GM18951 (cell line): ENCODE data around the gene ZNF674.

ENCODE experiments used
- POLR2A ChIP-seq: IDR thresholded peaks from 4 replicates; pipeline ENCODE4 v1.6.1; 2011; ENCODE audit warnings: mild to moderate bottlenecking; ENCODE audit not compliant: insufficient read length, insufficient read depth; ENCODE audit errors: extremely low read depth
- in situ Hi-C: fragments of 300-500 bp; cut with MboI; formaldehyde crosslinking; loops from one replicate; pipeline ENCODE4 v1.12.0; 2022; ENCODE audit warnings: low sequenced_read_pairs, mixed read lengths, inconsistent platforms; ENCODE audit not compliant: unreplicated experiment

The ZNF674 gene

DNA sequence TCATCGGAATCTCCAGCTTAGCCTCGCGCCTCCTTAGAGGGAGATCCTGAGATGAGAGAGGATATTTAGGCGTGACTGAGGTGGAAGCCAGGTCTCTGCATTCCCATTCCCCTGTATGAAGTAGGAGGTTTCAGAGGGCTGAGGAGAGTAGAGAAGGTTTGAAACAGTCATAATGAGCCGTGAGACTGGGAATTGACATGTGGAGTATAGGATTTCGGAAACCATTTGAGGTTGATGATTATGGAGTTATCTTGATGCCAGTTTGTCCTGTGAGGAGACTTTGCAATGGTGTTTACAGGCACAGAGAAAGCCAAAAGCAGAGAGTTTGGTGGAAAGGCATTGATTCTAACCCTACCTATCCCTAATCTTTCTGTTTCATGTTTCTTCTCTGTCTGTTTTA is 30.4 kb upstream of the ZNF674 start:
- TF ChIP-seq POLR2A: no peak
- in situ Hi-C loops: no loop called here

DNA sequence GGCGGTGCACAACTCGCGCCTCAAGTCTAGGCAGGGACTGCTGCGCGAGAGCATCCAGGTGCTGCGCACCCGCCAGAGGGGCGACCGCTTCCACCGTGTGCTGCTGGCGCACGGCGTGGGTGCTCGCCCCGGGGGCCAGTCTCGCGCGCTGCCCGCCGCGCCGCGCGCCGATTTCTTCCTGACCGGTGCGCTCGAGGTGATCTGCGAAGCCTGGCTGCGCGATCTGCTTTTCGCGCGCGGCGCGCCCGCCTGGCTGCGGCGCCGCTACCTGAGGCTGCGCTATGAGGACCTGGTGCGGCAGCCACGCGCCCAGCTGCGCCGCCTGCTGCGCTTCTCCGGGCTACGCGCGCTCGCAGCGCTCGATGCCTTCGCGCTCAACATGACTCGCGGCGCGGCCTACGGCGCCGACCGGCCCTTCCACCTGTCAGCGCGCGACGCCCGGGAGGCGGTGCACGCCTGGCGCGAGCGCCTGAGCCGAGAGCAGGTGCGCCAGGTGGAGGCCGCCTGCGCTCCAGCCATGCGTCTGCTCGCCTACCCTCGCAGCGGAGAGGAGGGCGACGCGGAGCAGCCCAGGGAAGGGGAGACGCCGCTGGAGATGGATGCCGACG is 29.7 kb upstream of the ZNF674 start:
- peak; percentile 17 for TF ChIP-seq POLR2A
- in situ Hi-C loops: no loop called here

DNA sequence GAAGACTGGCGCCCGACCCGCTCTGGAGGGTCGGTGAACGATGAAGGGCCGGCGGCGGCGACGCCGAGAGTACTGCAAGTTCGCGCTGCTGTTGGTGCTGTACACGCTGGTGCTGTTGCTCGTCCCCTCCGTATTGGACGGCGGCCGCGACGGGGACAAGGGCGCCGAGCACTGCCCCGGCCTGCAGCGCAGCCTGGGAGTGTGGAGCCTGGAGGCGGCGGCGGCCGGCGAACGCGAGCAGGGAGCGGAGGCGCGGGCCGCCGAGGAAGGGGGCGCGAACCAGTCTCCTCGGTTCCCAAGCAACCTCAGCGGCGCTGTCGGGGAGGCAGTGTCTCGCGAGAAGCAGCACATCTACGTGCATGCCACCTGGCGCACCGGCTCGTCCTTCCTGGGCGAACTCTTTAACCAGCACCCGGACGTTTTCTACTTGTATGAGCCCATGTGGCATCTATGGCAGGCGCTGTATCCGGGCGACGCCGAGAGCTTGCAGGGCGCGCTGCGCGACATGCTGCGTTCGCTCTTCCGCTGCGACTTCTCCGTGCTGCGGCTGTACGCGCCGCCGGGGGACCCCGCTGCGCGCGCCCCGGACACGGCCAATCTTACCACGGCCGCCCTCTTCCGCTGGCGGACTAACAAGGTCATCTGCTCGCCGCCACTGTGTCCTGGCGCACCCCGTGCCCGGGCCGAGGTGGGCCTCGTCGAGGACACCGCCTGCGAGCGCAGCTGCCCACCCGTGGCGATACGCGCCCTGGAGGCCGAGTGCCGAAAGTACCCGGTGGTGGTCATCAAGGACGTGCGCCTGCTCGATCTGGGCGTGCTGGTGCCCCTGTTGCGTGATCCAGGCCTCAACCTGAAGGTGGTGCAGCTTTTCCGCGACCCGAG is 28.9 kb upstream of the ZNF674 start:
- TF ChIP-seq POLR2A: no peak

DNA sequence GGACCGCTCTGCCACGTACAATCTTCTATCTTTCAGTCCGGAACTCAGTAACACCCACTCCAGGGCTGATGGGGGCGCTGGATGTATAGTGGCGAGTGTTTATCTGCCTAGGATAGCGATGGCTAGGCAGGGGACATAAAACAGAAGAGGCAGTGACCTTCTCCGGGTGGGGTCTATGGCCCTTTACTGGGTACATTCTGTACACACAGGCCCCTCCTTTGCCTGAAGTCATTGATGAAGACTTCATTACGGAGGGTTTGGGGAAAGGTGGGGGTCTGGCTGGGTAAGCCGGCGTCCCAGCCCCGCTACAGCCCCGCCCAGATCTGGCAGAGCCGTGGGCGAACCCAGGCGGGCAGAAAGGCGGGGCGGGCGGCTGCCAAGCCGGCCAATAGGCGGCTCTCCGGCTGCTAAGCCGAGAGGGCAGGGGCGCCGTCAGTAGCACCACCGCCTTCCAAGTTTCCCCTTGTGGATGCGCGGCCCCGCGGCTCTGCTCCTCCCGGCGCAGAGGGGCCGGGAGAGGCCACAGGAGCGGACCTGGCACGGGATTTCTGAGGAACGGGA is 28.2 kb upstream of the ZNF674 start, which contains the start of gene CHST7:
Gene CHST7 (plus strand): TSS at position 435 of the 561 bp plus-strand sequence. CDS start 167 bp downstream, outside the sequence.
- in situ Hi-C loops: no loop called here
- TF ChIP-seq POLR2A: peak; percentile 55

More for the DNA sequence above, 28.9 kb upstream of the ZNF674 start:
- in situ Hi-C loops: no loop called here

DNA sequence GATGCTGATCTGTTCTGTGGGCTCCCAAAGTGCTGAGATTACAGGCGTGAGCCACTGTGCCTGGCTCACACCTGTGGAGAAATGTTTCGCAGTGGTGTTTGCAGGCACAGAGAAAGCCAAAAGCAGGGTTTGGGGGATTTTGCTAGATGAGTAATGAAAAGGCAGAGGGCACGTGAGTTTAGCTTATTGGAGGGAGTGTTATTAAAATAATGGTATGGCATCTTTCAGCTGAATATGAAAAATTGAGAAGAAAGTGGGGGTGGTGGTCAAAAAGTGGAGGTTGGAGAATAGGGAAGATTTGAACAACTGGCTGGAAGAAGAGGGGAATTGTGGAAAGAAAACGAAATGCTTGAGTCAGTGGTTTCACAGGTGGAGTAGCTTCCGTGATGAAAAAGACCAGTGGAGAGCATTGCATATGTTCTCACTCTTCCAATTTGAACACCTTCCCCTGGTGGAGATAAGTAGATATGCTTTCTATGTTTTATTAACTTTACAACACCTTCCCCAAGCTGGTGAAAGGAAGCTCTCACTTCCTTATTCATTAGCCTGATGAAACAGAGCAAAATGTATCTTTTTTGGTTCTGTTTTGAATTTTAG is 27.2 kb upstream of the ZNF674 start:
- in situ Hi-C loops: no loop called here
- TF ChIP-seq POLR2A: no peak

DNA sequence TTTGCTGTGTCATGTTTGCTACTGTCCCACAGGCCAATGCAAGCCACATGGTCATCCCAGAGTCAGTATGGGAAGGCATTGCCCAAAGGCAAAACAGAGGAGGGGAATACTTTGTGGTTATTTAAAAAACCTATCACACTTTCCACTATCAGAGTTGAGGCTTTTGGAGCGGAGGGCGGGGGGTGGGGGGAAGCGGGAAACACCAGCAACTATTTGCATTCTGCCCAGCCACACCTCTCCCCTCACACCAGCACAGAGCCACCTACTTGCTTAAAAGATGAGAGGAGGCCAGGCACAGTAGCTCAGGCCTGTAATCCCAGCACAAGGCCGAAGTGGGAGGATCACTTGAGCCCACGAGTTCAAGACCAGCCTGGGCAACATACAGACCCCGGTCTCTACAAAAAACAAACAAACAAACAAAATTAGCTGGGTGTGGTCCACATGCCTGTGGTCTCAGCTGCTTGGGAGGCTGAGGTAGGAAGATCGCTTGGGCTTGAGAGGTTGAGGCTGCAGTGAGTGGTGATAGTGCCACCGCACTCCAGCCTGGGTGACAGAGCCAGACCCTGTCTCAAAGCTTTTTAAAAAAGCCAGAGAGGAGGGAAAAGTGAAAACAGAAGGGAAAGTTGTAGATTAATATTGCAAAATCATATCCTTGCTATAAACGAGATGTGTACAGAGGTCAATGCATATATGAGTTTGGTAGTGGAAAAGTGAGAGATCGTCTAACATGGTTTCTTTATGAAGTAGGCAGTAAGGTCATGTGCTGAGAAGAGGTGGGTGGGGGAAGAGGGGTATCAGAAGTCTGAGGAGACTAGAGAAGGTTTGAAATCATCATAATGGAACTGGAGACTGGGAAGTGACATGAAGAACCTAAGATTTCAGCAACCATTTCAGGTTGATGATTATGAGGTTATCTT is 26.5 kb upstream of the ZNF674 start:
- in situ Hi-C loops: no loop called here
- no peak for TF ChIP-seq POLR2A

DNA sequence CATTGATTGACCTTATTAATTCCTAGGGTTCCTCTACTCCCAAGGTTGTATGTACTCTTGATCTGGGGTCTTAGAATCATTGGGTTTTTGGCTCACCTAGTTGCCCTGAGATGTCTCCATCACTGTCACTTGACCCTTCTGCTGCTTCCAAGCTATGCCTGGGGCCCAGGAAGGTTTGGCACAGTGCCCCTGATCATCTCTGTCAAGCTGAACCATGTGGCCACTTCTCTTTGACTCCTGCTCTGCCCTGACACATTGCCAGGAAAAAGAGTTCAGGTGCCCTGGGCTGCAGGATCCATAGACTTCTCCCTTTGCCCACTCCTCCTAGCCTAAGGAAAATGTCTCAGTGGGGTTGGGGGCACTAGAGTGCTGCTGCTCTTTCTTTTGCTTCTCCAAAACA is 24.4 kb upstream of the ZNF674 start:
- no peak for TF ChIP-seq POLR2A
- in situ Hi-C loops: no loop called here

DNA sequence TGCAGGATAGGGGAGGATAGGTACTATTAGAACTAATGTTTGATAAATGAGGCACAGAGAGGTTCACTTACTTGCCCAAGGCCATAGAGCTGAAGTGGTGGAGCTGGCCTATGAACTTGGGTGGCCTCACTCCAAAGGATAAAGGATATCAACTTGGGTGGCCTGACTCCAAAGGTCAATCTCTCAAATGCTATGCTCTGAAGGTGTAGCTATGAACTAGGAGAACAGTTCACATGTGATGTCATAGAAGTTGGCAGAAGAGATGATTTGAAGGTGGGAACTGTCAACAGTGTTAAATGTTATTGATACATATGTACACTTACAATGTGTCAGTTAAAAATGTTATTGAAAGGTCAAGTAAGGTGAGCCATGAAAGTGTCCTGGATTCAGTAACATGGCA is 22.2 kb upstream of the ZNF674 start:
- in situ Hi-C loops: no loop called here

DNA sequence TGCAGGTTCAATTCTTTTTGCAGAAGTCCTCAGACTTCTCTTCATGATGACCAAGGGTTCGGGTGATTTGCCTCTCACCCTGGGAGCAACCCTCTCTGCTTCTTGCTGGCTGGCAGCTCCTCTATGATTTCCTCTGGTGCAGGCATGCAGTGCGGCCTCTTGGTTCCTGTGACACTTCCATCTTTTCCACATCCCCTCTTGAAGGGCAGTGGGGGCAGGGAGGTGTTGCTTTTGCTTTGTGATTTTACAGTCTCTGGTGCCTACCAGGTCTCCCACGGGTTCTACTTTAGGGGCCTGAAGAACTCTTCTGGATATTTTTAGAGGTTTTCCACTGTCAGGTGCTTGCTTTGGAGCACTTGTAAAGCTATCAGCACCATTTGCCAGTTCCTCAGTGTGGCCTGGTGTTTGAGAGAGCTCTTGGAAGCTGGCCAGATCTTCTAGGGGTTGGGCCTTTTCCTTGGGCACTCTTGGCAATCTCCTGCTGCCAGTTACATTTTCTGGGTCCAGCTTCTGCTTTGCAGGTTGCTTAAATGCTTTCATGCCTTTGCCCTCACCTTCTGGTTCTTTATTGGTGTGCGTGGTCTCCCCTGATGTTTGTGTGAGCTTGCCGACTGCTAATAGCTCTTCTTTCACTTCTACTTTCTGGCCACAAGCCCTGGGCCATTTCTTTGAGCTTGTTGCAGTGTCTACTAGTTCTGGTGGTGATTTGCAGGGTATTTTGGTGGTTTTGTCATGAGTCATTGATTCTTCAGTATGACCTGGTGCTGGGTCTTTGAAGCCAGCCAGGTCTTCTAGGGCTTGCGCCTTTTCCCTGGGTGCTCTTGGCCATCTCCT is 16.8 kb upstream of the ZNF674 start:
- in situ Hi-C loops: no loop called here
- TF ChIP-seq POLR2A: no peak

More for the DNA sequence above, 22.2 kb upstream of the ZNF674 start:
- no peak for TF ChIP-seq POLR2A

DNA sequence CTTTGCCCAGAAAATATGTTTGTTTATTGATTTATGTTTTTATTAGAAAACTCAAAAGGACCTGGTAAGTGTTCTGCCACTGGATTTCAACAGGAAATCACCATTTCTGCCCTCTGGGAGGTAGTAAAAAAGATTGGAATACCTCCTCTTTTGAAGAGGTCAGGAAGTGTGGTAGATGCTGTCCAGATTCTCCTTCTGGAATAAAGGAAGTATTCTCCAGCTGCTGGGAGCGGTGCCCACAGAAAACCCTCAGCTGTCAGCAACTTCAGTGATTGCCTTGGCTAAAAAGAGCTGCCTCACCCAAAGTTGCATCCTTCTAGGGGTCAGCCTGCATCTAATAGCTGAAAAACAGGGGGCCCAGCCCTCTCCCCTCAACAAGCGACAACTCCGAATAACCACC is 13.8 kb upstream of the ZNF674 start:
- TF ChIP-seq POLR2A: no peak
- in situ Hi-C loops: no loop called here

DNA sequence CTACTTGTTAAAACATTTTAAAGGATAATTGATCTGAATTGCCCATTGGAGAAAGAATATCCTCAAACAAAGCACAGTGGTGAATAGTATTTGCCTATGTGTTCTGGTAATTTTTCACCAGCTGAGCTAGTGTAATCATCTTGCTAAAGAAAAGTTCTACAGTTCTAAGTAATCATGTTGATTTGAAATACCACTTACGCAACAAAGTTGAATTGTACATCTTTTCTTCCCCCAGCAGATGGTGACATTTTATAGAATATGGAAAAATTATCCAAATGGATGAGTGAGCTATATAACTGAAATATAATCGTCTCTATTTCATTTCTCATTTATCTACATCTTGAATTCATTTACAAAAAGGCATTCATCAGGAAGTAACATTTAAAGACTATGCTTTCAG is 9.7 kb upstream of the ZNF674 start:
- TF ChIP-seq POLR2A: no peak
- in situ Hi-C loops: no loop called here

DNA sequence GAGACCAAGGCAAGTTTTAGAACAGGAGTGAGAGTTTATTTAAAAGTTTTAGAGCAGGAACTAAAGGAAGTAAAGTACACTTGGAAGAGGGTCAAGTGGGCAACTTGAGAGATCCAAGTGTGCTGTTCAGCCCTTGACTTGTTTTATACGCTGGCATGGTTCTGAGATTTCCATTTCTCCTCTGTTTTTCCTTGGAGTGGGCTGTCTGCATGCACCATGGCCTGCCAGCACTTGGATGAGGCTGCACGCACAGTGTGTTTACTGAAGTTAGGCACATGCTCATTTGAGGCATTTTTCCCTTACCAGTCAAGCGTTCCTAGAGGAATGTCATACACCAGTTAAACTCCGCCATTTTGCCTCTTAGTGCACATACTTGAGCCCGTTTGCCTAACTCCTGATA is 8.7 kb upstream of the ZNF674 start:
- TF ChIP-seq POLR2A: no peak
- in situ Hi-C loops: no loop called here
